ENCODE results near the gene SETD2.
A peak's percentile ranks its signal among the peaks of the same experiment; 100 is the strongest.

The SETD2 gene

DNA sequence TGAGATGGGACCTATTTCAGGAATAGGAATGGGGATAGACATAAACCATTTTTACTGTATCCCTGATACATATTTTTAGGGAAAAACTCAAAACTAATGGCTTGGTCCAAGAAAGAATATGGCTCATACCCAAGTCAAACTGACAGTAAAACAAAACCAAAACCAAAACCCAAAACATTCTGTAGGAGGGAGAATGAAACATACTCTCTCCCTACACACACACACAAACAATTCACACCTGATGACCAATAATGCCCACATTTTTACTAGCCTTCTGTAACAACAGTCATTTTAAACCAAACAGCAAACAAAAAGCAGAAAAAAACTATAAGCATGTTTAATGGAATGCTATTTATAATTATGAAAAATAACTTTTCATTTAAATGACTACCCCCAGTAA is 109.5 kb downstream of the SETD2 start:
- no peaks in the 10 kb centered on the region for H3K27me3 ChIP-seq (ENCODE audit: control insufficient read depth, low read length)
- no peak for TF ChIP-seq EZH2phosphoT487 (IDR thresholded peaks at IDR 0.05; ENCODE audit: borderline replicate concordance, low read length)
- TF ChIP-seq, protein P1, sequence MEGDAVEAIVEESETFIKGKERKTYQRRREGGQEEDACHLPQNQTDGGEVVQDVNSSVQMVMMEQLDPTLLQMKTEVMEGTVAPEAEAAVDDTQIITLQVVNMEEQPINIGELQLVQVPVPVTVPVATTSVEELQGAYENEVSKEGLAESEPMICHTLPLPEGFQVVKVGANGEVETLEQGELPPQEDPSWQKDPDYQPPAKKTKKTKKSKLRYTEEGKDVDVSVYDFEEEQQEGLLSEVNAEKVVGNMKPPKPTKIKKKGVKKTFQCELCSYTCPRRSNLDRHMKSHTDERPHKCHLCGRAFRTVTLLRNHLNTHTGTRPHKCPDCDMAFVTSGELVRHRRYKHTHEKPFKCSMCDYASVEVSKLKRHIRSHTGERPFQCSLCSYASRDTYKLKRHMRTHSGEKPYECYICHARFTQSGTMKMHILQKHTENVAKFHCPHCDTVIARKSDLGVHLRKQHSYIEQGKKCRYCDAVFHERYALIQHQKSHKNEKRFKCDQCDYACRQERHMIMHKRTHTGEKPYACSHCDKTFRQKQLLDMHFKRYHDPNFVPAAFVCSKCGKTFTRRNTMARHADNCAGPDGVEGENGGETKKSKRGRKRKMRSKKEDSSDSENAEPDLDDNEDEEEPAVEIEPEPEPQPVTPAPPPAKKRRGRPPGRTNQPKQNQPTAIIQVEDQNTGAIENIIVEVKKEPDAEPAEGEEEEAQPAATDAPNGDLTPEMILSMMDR (IDR thresholded peaks at IDR 0.05; ENCODE audit: low read depth, low read length, poor library complexity, severe bottlenecking): no peak
- no peaks in the 10 kb centered on the region for H3K4me1 ChIP-seq (ENCODE audit: control insufficient read depth, low read length)
- no peak overlapping the region for H3K27ac ChIP-seq (ENCODE audit: low read depth, low read length)
- no peaks in the 10 kb centered on the region for H4K20me1 ChIP-seq (ENCODE audit: control insufficient read depth, insufficient read depth, low read depth, low read length)
- H3K4me3 ChIP-seq (ENCODE audit: low read length): no peak overlapping the region
- no peaks in the 10 kb centered on the region for H3K9me3 ChIP-seq (ENCODE audit: control insufficient read depth, insufficient read depth, low read length)
- no peaks in the 10 kb centered on the region for H3F3A ChIP-seq (ENCODE audit: control insufficient read depth, insufficient read depth)
- no peak overlapping the region for H3K4me2 ChIP-seq (ENCODE audit: low read length)
- peaks cover 36% of the 10 kb centered on the region for H3K79me2 ChIP-seq (ENCODE audit: control insufficient read depth, low read length)
- no peaks in the 10 kb centered on the region for H3K9me2 ChIP-seq (replicated peaks; ENCODE audit: control insufficient read depth, low read length)
- peaks cover 49% of the 10 kb centered on the region for H3K36me3 ChIP-seq (ENCODE audit: control insufficient read depth, low read length)

DNA sequence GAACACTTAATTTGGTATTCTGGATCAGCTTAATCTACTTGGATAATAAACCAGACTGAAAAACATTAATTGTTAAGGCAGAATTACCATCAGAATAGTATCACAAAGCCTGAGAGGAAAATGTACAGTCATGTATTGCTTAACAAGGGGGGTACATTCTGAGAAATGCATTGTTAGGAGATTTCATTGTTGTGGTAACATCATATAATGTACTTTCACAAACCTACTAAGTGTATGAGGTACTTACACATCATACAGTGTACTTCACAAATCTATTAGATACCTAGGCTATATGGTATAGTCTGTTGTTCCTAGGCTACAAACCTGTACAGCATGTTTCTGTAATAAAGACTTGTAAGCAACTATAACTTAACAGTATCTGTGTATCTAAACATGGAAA is 116.2 kb downstream of the SETD2 start:
- Histone ChIP-seq H3K36me3 (ENCODE audit: control insufficient read depth, low read length) (peaks cover 32% of the 10 kb centered on the region), H3K4me2 (ENCODE audit: low read length) (no peak overlapping the region), H3K27ac (ENCODE audit: low read depth, low read length) (no peak overlapping the region), H4K20me1 (ENCODE audit: control insufficient read depth, insufficient read depth, low read depth, low read length) (no peaks in the 10 kb centered on the region), H3K4me1 (ENCODE audit: control insufficient read depth, low read length) (peaks cover 18% of the 10 kb centered on the region), H3K27me3 (ENCODE audit: control insufficient read depth, low read length) (no peaks in the 10 kb centered on the region), H3K9me3 (ENCODE audit: control insufficient read depth, insufficient read depth, low read length) (no peaks in the 10 kb centered on the region), H3F3A (ENCODE audit: control insufficient read depth, insufficient read depth) (peaks cover 8% of the 10 kb centered on the region), H3K79me2 (ENCODE audit: control insufficient read depth, low read length) (peaks cover 23% of the 10 kb centered on the region), H3K9me2 (replicated peaks; ENCODE audit: control insufficient read depth, low read length) (no peaks in the 10 kb centered on the region), H3K4me3 (ENCODE audit: low read length) (no peak overlapping the region)
- TF ChIP-seq, protein P1 (IDR thresholded peaks at IDR 0.05; ENCODE audit: low read depth, low read length, poor library complexity, severe bottlenecking): no peak
- no peak for TF ChIP-seq EZH2phosphoT487 (IDR thresholded peaks at IDR 0.05; ENCODE audit: borderline replicate concordance, low read length)

DNA sequence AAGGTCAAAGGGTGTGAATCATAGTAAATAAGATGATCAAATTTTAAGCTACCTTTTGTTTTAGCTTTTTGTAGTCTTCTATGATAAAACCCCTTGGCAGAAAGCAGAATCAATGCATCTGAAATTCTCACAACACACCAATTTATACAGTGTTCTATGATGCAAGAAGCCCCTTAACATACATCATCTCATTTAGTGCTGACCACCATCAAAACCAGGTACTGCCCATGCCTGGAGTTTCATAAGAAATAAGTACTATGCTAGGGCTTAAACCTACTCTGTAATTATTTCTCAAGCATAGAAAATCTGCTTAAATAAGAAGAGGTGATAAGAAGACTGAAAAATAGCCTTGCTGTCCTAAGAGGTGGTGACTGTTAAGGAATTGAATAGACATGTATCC is 116.8 kb downstream of the SETD2 start:
- Histone ChIP-seq H3F3A (ENCODE audit: control insufficient read depth, insufficient read depth) (peaks cover 8% of the 10 kb centered on the region), H4K20me1 (ENCODE audit: control insufficient read depth, insufficient read depth, low read depth, low read length) (no peaks in the 10 kb centered on the region), H3K9me3 (ENCODE audit: control insufficient read depth, insufficient read depth, low read length) (no peaks in the 10 kb centered on the region), H3K4me3 (ENCODE audit: low read length) (no peak overlapping the region), H3K4me1 (ENCODE audit: control insufficient read depth, low read length) (peaks cover 18% of the 10 kb centered on the region), H3K27ac (ENCODE audit: low read depth, low read length) (peak overlapping the region; percentile 29; the same call in 1 of the 2 replicates), H3K36me3 (ENCODE audit: control insufficient read depth, low read length) (peaks cover 34% of the 10 kb centered on the region), H3K9me2 (replicated peaks; ENCODE audit: control insufficient read depth, low read length) (no peaks in the 10 kb centered on the region), H3K4me2 (ENCODE audit: low read length) (no peak overlapping the region), H3K79me2 (ENCODE audit: control insufficient read depth, low read length) (peaks cover 21% of the 10 kb centered on the region), H3K27me3 (ENCODE audit: control insufficient read depth, low read length) (no peaks in the 10 kb centered on the region)
- TF ChIP-seq, protein P1 (IDR thresholded peaks at IDR 0.05; ENCODE audit: low read depth, low read length, poor library complexity, severe bottlenecking): no peak
- TF ChIP-seq EZH2phosphoT487 (IDR thresholded peaks at IDR 0.05; ENCODE audit: borderline replicate concordance, low read length): no peak

Measured in DOHH2 (cell line).